Measurements from ENCODE around the gene ARFGAP3.
"Not testable (repeated sequence)": the region's sequence is repeated elsewhere in the genome, so short reads cannot be mapped to it uniquely, and the experiment has no call there.

Gene ARFGAP3

GRCh38 chr22:42797011-42797410, 60.1 kb downstream of the ARFGAP3 start:
- FAIRE-seq (no peak), DNase-seq (ENCODE audit: low spot score) (no peak)

- no peak for DNase-seq (ENCODE audit: low spot score)
- no peak for FAIRE-seq
These were observed 61.0 kb downstream of the ARFGAP3 start for GRCh38 chr22:42796081-42796480.

DNA sequence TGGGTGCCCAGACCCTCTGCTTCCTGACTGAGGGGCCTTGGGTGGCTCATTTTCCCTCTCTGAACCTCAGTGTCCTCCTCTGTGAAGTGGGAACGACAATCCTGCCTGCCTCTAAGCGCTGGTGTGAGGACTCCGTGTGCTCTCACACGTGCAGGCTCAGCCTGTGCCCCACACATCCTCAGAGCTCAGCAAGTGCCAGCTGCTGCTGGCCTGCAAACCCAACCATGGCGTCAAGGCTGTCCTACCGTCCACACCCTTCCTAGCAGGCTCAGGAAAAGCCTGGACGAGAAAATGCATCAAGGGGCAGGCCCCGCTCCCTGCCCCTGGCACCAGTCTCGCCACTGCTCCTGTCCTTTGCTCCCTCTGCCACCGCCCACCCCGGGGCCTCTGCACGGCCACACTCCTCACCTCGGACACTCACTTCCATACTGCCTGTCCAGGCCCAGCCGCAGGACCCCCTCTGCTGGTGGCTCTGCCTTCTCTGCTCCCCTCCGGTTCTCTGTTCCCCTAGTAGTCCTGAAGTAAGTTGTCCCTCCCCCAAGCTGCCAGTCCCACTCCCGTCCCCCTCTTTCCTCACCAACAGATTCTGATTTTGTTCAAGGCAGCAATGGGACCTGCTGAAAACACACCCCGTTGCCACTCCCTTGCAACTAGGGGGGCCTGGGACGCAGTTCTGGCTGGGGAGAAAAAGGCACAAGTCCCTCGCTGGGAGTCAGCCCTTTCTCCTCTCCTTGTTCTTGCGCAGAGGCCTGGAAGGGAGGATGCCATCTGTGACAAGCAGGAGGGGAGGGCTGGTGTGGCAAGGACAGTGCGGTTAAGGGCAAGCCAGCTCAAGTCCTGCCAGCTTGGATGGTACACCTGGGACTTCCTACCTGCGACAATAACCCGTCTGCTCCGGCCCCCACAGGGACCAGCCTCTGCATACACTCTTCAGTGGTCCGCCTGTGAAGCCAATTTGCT, 62.2 kb downstream of the ARFGAP3 start:
- FAIRE-seq (no peak), DNase-seq (ENCODE audit: low spot score) (no peak)

DNA sequence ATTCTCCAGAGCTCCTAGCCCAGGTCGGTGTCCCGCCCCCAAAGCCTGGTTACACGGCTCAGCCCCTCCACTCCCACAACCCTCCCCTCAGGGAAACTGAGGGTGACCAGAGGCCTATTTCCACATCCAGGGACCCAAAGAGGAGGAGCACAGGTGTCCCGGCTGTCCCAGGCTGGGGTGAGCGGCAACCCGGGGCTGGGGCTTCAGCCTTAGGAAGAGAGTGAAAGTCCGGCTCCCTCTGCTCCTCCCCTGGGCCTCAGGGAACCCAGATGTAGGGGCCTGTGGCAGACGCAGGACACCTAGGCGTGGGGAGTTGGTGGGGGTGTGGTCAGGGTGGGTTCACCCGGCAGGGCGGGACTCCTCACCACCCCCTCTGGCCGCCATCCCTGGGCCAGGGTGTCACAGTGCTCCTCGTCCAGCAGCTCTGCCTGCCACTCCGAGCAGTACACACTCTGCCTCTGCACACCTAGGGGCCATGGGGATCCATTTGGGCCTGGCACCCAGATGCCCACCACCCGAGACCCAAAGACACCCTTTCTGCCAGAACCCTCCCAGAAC, 63.1 kb downstream of the ARFGAP3 start:
- no peak for FAIRE-seq
- no peak for DNase-seq (ENCODE audit: low spot score)

- no peak for FAIRE-seq
These were observed 63.9 kb downstream of the ARFGAP3 start for GRCh38 chr22:42792909-42793847.

GRCh38 chr22:42792453-42792908, 64.6 kb downstream of the ARFGAP3 start:
- no peak for FAIRE-seq
- DNase-seq (ENCODE audit: low spot score) = no peak

More at GRCh38 chr22:42792909-42793847, 63.9 kb downstream of the ARFGAP3 start:
- no peak for DNase-seq (ENCODE audit: low spot score)

DNA sequence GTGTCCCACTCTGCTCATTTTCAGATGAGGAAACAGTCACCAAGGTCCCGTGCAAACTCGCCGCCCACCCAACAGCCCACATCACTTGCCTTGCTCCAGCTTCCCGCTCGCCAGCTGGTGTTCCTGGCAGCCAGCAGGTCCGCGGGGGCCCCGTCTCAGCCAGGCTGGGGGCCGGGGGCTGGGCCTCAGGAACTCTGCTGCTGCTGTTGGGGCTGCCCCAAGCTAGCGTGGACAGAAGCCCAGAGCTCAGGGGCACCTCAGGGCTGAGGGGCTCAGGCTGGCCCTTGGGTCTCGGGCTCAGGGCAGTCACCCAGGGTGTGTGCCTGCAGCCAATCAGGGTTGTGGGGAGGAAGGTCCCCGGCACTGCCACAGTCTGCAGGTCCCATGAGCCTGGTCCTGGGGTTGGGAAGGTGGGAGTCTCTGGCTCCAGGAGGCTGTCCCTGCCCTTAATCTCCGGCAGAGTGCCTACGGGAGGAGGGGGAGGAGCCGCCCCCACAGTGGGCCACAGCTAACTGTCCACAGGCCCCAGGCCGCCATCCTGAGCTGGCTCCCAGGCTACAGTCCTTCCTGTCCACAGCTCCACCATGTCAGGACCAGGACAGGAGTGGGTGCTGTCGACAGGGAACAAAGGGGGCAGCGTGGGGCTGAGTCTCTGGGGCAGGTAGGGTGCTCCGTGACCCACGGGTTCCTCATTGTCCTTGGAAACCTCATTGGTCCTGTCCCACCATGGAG, 65.2 kb downstream of the ARFGAP3 start:
- FAIRE-seq (no peak), DNase-seq (ENCODE audit: low spot score) (no peak)

DNA sequence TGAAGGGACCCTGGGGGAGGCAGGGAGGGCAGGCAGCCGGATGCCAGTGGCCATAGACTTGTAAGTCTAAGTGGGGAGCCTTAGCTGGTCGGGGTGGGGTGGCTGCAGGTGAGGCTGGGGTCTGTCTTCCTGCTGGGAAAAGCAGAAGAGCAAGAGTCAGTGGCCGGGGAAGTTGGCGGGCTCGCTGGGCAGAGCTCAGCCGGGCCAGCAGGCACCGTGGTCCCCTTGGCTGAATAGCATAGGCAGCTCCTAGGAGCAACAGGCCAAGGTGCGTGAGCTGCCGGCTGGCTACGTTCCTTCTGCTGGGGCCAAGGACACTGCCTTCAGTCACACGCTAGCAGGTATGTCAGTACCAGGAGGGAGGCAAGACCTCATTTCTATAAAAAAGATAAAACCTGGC, 68.6 kb downstream of the ARFGAP3 start:
- no peak for DNase-seq (ENCODE audit: low spot score)
- no peak for FAIRE-seq

DNA sequence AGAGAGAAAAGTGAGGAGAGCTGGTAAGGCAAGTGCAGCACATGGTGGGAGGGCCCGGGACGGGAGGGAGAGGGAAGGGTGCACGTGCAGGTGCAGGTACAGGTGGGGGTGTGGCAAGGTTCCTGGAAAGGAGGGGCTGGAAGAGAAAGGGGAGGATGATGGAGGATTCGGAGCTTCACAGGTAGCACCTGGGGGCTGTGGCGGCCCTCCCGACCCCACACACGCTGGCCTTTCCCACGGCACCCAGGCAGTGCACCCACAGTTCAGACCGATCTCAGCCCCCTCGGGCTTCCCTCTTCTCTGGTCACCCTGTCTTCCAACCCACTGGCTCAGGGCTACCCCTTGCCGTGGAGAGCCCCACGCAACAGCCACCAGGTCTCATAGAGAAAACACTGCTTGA, 69.1 kb downstream of the ARFGAP3 start:
- no peak for FAIRE-seq
- no peak for DNase-seq (ENCODE audit: low spot score)

DNA sequence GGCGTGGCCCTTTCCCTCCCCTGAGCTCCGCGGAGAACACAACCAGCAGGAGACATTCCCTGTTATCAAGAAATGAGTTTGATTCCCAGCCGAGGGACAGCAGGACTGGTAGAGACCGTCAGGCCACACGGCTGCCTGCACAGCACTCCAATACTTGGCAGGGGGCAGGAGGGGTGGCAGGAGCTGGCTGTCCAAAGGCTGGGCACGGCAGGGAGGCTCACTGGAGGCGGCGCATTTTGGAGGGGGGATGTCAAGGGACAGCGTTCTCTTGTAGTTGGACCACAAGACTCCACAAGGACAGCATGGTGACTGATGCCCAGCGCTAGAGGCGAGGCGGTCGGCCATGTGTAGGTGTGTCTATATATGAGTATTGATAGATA, 69.7 kb downstream of the ARFGAP3 start:
- DNase-seq (ENCODE audit: low spot score) (no peak), FAIRE-seq (no peak)

DNA sequence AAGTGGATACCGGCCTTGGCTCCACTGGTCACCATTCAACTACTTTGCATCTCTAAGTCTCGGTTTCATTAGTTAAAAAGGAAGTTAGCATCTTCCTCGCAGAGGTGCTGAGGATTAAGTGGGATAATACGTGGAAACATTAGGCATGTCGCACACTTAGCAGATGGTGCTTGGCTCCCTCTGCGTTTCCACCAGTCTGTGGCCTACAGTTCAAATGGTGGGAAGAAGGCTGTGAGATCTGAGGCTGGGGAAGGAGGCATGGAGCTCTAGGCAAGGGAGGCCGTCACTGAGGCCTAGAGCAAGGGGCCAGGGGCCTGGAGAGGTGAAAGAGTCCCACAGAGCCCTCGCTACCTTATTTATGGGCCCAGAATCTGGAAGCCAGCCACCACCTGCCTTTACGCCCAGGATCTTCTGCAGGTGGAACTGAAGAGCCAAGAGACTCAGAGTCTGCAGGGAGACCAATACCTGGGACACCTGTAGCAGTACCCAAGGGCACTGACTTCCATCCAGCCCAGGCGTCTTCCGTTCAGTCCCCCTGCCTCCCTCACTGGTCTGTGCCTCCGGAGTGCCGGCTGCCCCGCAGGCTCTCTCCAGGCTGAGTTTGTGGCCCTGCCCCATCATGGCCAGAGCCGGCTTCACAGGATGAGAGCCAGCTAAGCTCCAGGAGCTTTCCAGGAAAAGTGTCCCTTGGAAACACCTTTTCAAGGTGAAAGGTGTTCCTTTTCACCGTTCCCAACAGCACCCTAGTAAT, 70.3 kb downstream of the ARFGAP3 start:
- DNase-seq (ENCODE audit: low spot score) = no peak
- FAIRE-seq = no peak

DNA sequence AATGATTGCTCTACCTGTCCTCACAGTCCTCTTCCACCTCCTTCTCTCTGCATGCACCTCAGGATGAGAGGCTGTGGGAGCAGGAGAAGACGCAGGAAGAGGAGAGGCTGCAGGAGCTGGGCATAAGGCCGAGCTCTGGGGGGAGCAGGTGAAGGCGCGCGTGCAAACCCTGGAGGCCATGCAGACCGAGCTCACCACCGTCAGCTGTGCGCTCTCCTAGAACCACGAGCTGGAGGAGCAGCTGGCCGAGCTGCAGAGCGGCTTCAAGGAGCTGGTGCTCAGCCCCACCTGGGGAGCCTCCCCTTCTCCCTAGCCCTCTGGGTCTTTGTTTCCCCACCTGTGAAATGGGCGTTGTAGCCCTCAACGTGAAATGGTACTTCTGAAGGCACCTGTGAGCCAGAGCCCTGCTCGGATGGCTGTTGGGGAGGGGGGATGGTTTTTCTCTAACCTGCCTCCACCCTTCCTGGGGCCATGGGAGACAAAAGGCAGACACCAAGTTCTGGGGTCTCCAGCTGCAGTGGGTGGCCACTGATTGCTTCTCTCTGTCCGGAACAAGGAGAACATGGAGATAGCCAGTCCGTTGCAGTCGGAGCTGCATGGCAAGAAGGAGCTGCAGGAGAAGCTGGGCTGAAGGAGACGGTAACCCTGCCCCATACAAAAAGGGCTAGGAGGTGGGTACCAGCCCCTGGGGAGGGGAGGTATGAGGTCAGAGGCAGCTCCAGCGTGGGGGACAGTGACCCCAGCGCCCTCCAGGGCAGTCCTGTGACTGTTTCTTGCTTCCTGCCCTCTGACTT, 71.2 kb downstream of the ARFGAP3 start:
- FAIRE-seq (no peak), DNase-seq (ENCODE audit: low spot score) (no peak)

DNA sequence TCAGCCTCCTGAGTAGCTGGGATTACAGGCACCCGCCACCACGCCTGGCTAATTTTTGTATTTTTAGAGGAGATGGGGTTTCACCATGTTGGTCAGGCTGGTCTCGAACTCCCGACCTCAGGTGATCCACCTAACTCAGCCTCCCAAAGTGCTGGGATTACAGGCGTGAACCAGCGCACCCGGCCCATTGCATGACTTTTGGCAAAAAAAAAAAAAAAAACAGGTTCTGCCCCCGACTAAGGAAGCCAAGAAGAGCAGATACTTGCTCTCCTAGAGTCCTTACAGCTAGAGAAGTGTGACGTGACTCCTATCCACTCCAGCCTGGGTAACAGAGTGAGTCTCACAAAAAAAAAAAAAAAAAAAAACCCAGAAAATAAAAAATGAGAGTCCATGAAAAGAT, 74.8 kb downstream of the ARFGAP3 start:
- not testable (repeated sequence) for FAIRE-seq; DNase-seq (ENCODE audit: low spot score)

- DNase-seq (ENCODE audit: low spot score) (peak; percentile 80), FAIRE-seq (peak; percentile 86)
These were observed 77.0 kb downstream of the ARFGAP3 start for GRCh38 chr22:42780070-42780540.

GRCh38 chr22:42777126-42777525, 79.9 kb downstream of the ARFGAP3 start:
- DNase-seq (ENCODE audit: low spot score) (no peak), FAIRE-seq (no peak)

GRCh38 chr22:42773167-42773566, 83.9 kb downstream of the ARFGAP3 start:
- DNase-seq (ENCODE audit: low spot score) (no peak), FAIRE-seq (no peak)

DNA sequence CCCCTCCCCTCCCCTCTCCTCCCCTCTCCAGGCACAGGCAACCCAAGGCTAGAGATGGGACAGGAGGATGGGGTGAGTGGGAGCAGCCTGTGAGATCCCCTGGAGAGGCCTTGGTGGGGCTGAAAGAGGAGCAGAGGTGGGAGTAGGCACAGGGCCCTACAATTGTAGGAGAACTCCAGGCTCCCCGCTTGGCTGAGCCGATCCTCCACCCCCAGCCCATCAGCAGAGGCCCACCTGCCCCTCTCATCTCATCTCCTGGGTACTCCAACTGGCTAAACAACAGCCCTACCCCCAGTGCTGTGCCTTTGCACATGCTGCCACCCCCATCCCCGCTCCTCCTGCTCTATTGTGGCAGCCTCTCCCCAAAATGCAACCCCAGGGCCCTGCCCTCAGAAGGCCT, 84.4 kb downstream of the ARFGAP3 start:
- DNase-seq (ENCODE audit: low spot score) (no peak), FAIRE-seq (no peak)

- DNase-seq (ENCODE audit: low spot score) (no peak), FAIRE-seq (no peak)
These were observed 86.0 kb downstream of the ARFGAP3 start for GRCh38 chr22:42770941-42771647.

DNA sequence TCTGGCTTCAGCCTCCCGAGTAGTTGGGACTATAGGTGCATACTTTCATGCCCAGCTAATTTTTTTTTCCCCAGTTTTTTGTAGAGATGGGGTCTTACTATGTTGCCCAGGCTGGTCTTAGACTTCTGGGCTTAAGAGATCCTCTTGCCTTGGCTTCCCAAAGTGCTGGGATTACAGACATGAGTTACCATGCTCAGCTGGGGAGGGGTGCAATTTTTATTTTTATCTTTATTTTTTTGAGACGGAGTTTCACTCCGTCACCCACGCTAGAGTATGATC, 86.7 kb downstream of the ARFGAP3 start:
- FAIRE-seq (no peak), DNase-seq (ENCODE audit: low spot score) (no peak)

Measured in RCC 7860 (cell line).